Activated T-helper 1 cell treated with Interleukin-2 at 50 U/mL for 16 hours (primary cell): ENCODE results near the gene KCNN3.

ENCODE experiments used
- DNase-seq: peaks from one replicate; pipeline ENCODE4 v3.0.0-alpha.2; 2020; ENCODE audit warnings: low read depth

The KCNN3 gene

DNA sequence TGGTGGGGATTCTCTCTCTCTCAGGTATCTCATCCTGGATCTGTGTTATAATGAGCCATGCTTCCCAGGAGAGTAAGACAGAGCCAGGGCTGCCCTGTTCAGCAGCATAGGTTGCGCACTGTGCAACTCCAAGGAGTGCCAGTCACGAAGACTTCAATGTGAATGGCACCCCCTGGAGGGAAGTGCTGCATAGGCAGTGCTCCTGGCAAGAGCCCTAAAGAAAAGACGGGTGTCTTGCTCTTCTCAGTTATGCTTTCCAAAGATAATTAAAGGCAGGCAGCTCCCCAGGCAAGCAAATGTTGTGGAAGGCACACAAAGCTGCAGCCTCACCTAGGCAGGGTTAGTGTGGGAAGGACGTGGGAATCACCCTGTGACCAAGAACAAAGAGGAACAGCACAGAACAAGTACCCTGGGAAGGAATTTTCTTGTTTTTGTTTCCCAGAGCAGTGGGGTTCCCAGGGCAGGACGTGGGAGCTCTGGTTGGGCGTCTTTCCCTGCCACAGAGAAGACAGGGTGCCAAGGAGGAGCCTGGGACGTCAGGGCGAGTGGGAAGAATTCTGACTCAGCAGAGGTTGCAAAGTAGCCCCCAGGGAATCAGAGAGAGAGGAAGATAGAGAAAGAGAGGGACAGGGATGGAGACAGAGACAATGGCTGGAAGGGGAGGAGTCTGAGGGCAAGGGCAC is 120.9 kb downstream of the KCNN3 start:
- no peak for DNase-seq

DNA sequence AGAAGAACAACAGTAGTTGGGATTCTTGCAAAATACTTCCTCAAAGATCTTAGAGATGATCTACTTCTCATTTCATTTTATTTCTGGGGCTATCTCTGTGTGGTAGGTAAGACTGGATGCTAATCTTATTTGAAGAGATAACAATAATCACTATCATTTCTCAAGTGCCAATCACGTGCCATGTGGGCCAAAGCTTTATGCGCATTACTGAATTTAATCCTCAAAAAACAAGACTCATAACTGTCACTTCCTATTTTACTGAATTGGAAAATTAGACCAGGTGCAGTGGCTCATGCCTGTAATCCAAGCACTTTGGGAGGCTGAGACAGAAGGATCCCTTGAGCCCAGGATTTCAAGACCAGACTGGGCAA is 121.7 kb downstream of the KCNN3 start:
- no peak for DNase-seq

GRCh38 chr1:154747740-154748404 is 122.2 kb downstream of the KCNN3 start:
- no peak for DNase-seq

DNA sequence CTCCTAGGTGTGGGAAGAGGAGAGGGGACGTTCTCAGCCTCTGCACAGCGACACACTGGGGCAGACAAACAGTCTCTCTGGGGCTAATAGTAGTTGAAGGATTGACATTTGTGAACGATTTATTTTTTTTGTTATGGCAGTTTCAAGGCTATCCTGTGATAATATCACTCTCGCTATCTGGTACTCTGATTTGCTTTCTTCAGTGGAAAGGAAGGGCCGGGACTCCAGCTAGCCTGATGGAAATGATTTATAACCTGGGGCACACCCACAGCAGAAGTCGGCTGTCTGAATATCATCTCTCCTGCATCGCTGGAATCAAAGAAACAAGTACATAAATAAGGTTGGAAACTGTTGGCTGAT is 122.7 kb downstream of the KCNN3 start:
- no peak for DNase-seq

GRCh38 chr1:154746622-154747299 is 123.3 kb downstream of the KCNN3 start:
- DNase-seq: no peak

DNA sequence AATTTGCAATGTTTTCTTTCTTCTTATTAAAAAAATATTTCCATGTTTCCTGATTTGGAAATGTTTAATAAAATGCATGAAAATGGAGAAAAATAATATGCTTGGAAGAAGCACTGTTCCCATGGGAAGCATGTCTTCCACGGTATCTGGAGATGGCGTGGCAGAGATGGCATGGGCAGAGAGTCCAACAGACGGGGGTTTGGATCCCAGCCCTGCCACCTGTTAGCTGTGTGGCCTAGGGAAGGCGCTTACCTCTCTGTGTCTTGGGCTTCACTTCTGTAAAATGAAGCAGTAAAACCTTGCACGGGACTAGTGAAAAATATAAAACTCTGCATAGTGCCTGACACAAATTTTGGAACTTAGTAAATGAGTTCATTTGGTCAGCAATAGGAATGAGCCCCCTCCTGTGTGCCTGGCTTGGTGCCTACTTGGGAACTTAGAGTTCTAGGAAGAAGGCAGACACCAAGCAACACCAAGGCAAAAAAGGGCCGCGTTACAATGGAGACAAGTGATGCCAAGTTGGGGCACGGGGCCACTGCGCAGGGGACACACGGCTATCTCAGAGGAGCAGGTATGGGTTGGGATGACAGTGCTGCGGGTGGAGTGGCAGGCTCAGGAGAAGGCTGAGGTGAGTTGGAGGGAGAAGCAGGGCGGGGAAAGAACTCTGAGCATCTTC is 124.2 kb downstream of the KCNN3 start:
- no peak for DNase-seq

DNA sequence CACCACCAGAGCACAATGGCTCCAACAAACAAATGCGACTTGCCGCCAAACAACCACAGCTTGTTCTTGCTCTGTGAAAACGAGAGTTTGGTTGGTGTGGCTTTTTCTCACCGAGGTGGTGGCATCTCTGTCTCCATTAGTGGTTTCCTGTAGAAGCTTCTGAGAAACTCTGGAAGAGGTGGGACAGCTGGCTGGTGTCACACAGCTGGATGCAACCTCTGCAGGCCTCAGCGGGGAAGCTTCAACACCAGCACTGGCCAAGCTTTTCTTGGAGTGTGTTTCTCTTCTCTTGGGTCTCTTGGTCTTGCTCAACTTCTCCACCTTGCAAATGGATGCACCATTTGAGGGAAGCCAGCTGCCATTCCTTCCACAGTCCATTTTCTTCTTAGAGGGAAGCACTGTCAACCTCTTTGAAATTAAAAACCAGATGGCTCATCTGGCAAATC is 124.8 kb downstream of the KCNN3 start:
- no peak for DNase-seq

GRCh38 chr1:154744352-154745035 is 125.6 kb downstream of the KCNN3 start:
- no peak for DNase-seq

DNA sequence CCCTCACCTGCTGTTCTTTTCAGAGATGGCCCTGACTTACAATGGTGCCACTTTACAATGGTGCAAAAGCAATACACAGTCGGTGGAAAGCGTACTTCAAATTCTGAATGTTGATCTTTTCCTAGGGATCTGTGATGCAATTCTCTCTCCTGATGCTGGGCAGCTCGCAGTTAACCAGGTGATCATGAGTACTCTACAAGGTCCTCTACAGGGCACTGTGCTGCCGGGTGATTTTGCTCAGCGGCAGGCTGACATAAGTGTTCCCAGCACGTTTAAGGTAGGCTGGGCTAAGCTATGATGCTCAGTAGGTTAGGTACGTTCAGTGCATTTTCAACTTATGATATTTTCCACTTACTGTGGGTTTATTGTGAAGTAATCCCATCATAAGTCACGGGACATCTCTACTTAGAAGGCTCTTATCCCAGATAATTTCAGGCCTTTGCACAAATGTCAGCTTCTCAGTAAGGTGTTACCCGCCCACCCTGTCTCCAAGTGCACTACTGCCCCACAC is 126.5 kb downstream of the KCNN3 start:
- no peak for DNase-seq

DNA sequence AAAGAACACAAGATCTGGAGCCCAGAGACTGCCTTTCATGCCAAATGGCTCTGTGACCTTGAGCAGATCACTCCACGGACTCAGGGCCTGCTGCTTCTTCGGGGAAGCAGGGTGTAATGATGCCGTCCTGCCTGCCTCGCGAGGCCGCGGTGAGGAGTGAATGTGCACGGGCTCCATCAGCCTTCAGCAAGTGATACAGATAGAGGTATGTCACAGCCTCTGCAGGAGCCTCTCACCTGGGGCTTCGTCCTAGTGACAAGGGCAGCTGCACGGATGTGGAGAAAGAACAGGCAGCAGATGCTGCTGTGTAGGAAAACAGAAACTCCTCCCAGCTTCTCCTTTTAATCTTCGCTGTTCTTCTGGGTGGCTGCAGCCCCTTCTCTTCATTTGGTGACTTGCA is 127.5 kb downstream of the KCNN3 start:
- DNase-seq: no peak

DNA sequence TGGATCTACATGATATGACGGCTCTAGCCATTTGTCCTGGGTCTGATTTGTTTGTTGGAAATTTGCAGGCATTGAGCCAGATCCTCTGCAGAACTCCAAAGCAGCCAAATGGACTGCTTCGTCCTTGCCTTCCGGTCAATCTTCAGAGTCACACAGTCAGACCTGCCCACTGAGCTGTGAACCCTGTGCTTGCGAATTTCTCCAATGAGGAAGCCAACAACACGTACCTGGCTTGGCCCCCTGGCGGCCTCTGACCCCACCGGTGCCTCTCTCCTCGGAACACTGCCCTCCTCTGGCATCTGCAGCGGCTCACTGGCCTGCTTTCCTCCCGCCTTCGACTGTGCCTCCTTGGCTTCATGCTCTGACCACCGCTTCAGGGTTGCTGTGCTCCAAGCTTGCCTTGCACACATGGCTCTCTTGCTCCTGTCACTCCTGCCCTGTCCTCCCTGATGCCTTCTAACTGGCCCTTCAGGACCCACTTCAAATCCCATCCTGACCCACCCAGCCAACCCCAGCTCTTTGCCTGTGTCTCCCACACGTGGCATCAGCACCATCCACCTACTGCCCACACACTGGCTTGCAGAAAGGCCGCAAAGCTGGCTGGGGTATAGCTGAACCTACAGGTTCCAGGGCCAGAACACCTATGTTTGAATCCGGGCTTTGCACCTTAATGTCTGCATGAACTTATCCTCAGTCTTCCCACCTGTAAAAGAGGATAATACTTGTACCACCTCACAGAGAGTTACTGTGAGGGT is 128.2 kb downstream of the KCNN3 start:
- no peak for DNase-seq

DNA sequence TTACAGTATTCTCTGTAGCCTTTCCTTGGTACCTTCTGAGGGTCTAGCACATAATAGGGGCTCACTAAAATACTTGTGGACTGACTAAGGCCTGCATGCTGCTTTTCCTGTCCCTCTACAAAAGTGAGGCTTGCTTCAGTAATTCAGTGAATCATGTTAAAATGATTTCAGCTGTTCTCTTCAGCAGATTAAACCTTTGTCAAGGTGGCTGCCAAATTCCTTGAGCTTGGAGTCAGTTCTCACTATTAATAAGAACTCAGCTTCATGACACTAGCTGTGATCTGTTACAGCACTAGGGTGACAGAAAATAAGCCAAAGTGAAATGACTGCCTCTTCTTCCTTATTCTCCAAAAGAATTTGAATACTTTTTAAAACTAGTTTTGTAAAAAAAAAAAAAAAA is 128.8 kb downstream of the KCNN3 start:
- DNase-seq: no peak

DNA sequence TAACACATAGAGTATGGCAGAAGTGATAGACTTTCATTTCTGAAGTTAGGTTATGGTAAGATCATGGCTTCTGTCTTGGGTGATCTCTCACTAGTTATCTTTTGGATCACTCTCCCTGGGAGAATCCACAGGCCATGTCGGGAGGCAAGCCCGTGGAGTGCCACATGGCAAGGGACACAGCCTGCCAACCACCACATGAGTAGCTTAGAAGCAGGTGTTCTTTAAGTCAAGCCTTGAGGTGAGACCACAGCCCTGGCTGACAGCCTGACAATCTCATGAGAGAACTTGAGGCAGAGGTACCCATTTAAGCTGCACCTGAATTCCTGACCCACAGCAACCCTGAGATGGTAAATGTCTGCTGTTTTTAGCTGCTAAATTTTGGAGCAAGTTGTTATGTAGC is 130.4 kb downstream of the KCNN3 start:
- no peak for DNase-seq

- DNase-seq: no peak
Observed at GRCh38 chr1:154736841-154737240, 133.2 kb downstream of the KCNN3 start.

GRCh38 chr1:154735804-154736168 is 134.3 kb downstream of the KCNN3 start:
- no peak for DNase-seq

GRCh38 chr1:154735061-154735803 is 134.8 kb downstream of the KCNN3 start:
- no peak for DNase-seq

GRCh38 chr1:154733621-154734020 is 136.5 kb downstream of the KCNN3 start:
- no peak for DNase-seq

DNA sequence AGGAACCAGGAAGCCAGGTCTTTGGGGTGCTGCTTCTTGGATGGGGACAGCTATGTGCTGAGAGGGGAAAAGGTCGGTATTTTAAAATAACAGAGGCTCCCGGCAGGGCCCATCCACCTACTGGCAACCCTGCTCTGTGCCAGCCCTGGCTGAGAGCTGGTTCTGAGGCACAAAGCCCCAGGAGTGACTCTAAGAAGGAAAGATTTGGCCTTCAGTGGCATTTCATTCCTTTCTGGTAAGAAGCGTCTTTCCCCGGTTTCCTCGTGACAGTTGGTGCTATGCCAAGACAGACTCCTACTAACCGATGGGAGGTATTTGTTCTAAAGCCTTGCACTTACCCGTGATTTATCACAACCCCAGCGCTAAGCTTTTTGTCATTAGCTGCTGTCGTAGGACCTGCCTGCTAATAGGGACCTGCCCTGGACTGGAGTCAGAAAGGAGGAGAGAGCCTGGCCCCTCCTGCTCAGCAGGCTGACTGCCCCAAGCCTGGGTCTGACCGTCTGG is 139.0 kb downstream of the KCNN3 start:
- DNase-seq: no peak

DNA sequence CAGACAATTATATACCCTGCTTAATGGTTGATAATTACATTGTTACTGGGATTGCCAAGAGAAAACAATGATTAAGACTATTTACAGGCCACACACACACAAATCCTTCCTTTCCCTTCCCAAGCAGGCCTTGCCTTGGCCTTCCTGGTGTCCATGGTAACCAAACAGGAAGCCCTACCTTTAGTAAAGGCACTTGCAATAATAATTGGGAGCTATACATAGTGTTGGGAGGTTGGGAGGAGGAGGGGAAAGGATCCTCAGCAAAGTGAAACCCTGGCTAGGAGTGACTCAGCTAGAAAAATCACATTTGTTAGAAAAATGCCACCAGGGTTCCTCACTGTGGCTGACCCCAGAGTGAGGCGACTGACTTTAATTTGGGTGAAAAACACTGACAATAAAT is 139.8 kb downstream of the KCNN3 start:
- DNase-seq: no peak

GRCh38 chr1:154729577-154729976 is 140.5 kb downstream of the KCNN3 start:
- no peak for DNase-seq
